ENCODE measurements around the gene PCLO.

DNA sequence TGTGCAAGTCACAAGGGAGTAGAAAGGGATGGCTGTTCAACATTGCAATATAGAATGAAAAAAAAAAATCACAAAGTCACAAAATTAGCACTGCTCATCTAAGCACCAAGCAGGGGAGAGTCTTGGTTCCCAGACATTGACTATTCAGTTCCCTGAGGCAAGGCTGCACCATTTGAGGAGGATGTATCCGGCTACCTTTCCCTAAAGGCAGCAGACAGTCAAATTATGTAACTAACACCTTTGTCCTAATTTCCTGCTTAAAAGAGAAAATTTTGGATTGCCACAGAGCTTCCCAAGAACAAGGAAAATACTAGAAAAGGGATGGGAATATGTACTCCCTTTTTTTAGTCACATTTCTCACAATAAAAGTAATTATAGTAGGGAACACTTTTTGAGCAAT, 148.1 kb downstream of the PCLO start:
- TF ChIP-seq, protein P1, sequence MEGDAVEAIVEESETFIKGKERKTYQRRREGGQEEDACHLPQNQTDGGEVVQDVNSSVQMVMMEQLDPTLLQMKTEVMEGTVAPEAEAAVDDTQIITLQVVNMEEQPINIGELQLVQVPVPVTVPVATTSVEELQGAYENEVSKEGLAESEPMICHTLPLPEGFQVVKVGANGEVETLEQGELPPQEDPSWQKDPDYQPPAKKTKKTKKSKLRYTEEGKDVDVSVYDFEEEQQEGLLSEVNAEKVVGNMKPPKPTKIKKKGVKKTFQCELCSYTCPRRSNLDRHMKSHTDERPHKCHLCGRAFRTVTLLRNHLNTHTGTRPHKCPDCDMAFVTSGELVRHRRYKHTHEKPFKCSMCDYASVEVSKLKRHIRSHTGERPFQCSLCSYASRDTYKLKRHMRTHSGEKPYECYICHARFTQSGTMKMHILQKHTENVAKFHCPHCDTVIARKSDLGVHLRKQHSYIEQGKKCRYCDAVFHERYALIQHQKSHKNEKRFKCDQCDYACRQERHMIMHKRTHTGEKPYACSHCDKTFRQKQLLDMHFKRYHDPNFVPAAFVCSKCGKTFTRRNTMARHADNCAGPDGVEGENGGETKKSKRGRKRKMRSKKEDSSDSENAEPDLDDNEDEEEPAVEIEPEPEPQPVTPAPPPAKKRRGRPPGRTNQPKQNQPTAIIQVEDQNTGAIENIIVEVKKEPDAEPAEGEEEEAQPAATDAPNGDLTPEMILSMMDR (IDR thresholded peaks at IDR 0.05), result no peak
- TF ChIP-seq POLR2A (IDR thresholded peaks at IDR 0.05), result no peak
